CMK (cell line): ENCODE results near the gene TIPARP.
"Not testable (repeated sequence)": the region's sequence is repeated elsewhere in the genome, so short reads cannot be mapped to it uniquely, and the experiment has no call there.

Experiments
- DNase-seq: peaks from one replicate; pipeline ENCODE4 v3.0.0-alpha.2; 2010; ENCODE audit warnings: low read depth

The TIPARP gene

GRCh38 chr3:156676768-156677479 lies 2.5 kb downstream of the TIPARP start:
- no peak for DNase-seq

DNA sequence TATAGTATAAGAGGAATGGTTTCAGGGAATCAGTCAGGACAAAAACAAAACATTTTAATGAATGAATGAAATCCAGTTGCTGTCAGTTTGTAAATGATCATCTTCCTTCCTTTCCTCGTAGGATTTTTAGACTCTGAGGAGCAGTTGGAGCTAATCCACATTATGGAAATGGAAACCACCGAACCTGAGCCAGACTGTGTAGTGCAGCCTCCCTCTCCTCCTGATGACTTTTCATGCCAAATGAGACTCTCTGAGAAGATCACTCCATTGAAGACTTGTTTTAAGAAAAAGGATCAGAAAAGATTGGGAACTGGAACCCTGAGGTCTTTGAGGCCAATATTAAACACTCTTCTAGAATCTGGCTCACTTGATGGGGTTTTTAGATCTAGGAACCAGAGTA lies 3.1 kb downstream of the TIPARP start:
- no peak for DNase-seq

DNA sequence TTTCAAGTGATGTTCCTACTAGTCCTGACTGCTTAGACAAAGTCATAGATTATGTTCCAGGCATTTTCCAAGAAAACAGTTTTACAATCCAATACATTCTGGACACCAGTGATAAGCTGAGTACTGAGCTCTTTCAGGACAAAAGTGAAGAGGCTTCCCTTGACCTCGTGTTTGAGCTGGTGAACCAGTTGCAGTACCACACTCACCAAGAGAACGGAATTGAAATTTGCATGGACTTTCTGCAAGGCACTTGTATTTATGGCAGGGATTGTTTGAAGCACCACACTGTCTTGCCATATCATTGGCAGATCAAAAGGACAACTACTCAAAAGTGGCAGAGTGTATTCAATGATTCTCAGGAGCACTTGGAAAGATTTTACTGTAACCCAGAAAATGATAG lies 3.8 kb downstream of the TIPARP start:
- DNase-seq = no peak

DNA sequence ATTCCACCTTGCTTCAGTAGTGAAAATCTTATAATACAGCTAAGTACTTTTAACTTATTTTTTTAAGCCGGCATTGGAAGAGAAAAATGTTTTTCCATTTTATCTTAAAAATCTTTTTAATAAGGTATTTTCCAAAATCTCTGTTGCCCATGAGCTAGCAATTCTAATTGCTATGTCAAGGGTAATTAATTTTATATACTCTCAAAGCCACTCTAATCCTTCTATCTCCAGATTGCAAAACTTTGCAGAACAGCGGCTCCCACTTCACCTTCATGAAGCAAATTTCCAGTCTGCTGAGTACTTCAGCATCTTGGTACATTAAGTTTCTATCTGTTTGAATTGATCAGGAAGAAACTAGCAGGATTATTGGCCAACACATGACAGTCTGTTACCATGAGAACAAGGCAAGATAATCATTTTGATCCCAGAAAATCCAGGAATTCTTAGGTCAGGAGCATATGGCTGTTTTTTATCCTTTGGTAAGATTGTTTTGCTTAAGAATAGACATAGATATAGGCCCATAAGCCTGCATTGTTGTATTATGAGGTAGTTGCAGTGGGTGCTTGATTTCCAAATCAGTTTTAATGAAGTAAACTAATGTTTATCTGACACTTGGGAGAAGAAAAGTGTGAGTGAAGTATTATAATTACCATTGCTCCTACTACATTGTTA lies 6.0 kb downstream of the TIPARP start:
- DNase-seq = no peak

GRCh38 chr3:156681002-156681401 lies 6.6 kb downstream of the TIPARP start:
- no peak for DNase-seq

DNA sequence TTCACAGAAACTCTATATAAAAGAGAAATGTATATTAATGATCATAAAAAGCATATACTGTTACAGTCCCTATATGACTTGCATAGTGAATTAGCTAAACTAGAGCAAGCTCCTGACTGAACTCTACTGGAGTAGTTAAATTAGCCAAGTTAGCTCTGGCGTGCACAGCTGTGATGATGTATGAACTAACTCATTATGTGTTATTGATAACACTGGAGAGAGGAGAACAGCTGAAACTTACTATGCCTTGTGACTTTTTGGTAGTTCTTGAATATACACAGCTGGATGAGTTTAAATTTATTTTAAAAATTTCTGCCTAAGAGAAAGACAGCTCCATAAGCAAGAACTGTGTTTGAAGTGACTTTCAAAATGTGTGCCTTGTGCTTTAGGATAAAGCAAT lies 8.1 kb downstream of the TIPARP start:
- DNase-seq = no peak

- no peak for DNase-seq
These were observed 8.6 kb downstream of the TIPARP start for GRCh38 chr3:156682963-156683362.

- DNase-seq = no peak
These were observed 10.8 kb downstream of the TIPARP start for GRCh38 chr3:156685198-156685597.

- no peak for DNase-seq
These were observed 11.4 kb downstream of the TIPARP start for GRCh38 chr3:156685752-156686151.

DNA sequence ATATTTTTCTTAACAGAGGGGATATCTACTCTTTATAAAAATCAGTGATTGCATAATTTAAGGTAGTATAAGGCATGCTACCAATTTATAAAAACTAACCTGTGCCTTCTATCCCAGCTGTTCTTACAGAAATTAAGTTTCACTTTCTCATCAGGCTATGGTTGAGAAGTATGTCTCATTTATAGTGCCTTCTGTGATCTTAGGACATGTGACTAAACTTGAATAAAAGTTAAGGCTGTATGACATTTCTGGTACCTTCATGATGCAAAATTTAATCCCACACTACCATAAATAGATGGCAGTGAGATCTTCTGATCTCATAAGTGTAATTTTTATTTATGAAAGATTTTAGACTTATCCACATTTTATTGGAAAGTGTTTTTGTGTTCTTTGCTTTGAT lies 12.6 kb downstream of the TIPARP start:
- DNase-seq = no peak

DNA sequence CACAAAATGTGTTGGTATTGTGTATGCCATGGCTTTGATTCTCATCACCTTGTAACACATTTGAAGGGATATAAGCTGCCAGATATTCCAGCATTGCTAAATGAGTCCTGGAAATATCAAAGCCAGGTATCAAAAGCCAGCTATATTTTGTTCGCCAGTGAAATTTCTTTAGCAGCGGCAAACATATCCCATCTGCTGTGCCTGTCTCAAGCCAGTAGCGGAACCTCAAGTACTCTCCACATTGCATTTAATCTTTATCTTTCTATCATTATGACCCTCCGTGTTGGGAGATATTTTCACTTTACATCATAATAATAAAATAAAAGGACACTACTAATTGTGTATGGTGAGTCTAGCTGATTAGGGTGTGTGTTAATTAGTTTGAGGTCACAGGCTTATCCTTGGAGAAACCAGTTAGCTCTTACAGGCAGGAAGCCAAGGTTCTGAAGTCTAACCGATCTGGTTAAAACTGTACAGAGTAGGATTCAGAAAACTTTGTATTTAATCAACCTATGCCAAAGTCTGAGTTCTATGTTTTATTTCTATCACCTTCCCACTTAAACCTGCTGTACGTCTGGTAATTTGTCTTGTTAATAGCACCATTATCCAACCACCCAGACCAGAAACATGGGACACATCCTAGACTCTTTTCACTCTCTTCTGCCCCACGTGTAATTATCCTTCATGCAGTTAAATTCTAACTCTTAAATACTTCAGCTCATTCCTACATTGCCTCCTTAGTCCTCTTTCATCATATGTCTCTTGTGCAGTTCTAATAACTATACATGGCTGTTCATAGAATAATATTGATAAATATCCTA lies 14.5 kb downstream of the TIPARP start:
- DNase-seq = no peak

GRCh38 chr3:156689608-156690007 lies 15.2 kb downstream of the TIPARP start:
- DNase-seq = no peak

DNA sequence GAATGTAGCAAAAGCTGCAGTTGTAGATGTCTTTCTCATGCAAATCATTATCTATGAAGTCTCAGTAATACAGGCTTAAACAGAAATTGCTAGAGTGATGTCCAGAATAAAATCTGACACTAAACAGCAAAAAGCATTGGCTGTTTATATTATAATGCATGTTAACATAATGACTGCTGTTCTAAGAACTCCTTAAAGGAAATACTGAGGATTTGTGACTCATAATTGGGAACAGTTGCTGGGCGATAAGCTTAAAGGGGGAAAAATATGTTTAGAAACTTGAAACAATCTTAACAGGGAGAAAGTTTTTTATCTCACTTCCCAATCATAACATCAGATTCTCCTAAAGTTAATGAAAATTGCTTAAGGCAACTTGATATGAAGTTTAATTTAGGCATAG lies 17.5 kb downstream of the TIPARP start:
- DNase-seq = no peak

GRCh38 chr3:156693166-156693565 lies 18.8 kb downstream of the TIPARP start:
- no peak for DNase-seq

GRCh38 chr3:156694536-156694935 lies 20.1 kb downstream of the TIPARP start:
- DNase-seq = no peak

GRCh38 chr3:156702367-156702766 lies 28.0 kb downstream of the TIPARP start:
- no peak for DNase-seq

DNA sequence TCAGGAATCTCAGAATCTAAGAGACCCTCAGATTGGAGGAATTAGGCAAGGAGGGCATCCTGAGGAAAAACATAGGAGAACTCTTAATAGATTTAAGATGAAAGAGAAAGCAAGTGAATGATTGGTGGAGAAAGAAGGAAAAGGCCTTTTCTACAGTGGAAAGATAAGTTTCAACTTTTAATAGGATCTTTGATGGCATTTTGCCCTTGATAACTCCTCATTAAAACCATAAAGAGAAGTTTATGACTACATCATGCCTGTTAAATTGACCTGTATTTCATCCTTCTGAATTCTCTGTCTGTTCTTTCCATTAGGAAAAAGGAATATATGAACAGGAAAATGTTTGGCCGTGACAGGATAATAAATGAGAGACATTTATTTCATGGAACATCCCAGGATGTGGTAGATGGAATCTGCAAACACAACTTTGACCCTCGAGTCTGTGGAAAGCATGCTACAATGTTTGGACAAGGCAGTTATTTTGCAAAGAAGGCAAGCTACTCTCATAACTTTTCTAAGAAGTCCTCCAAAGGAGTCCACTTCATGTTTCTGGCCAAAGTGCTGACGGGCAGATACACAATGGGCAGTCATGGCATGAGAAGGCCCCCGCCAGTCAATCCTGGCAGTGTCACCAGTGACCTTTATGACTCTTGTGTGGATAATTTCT lies 30.1 kb downstream of the TIPARP start:
- no peak for DNase-seq

DNA sequence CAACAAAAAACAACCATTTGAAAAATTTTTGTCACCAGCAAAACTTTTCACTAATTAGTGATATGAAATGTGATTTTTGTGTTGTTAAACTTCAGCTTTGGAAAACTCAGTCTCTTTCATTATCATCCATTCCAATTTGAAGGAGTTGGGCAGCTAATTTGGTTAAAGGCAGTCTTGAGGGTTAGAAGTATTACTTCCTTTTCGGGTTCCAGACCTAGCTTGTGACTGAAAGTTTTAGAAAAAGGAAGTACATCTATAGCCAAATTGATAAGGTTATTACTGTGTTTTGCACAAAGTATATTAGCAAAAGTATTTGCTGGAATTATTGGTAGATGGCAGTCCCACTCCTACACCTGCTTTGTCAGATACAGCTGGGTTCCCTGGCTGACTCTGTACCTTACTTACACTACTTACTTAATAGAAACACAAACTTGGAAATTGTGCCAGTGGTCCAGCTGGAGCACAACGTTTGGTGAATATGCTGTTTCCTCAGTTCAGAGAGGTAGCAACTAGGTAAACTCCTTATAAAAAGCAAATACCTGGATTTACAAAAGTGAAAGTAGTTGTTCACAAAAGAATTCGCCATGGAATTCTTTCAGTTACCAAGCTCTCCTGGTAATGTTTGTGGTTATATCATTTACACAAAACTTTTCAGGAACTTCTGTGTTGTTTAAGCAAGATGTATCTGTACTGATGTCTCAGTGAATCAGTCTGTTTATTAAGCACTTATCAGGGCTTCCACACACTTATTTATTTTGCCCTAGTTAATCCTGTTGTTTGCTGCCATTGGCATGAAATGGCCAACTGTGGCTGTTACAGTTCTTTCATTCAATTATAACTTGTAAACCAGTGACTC lies 31.6 kb downstream of the TIPARP start:
- no peak for DNase-seq

- no peak for DNase-seq
These were observed 33.2 kb downstream of the TIPARP start for GRCh38 chr3:156707588-156707987.

GRCh38 chr3:156710429-156710828 lies 36.0 kb downstream of the TIPARP start:
- DNase-seq = no peak

- no peak for DNase-seq
These were observed 36.7 kb downstream of the TIPARP start for GRCh38 chr3:156711113-156711512.

DNA sequence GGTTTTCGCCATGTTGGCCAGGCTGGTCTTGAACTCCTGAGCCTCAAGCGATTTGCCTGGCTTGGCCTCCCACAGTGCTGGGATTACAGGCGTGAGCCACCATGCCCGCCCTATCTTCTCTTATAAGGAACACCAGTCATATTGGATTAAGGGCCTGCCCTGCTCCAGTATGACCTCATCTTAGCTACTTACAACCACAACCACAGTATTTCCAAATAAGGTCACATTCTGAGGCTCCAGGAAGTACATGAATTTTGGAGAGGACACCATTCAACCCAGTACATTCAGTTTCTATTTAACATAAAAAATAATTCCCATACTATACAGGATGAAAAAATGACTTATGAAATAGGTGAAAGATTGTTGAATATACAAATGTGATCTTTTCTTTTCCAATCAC lies 37.6 kb downstream of the TIPARP start:
- not testable (repeated sequence) for DNase-seq
